Aorta (tissue), 5 donors: Measurements from ENCODE around the gene RAB18. TPM values are rescaled to one million over a fixed set of nuclear protein-coding genes. Genes with fewer than 3 reads are reported as not detected.
A peak's percentile ranks its signal among the peaks of the same experiment; 100 is the strongest.

Experiments used
- ATAC-seq: fragments of 200-7000 bp; cut with Tn5 transposase; one replicate; pipeline ENCODE4 v1.9.1; 2022; ENCODE audit warnings: moderate library complexity; ENCODE audit not compliant: low FRiP score
- DNase-seq, 2 donors: peaks; one replicate each; pipeline ENCODE4 v3.0.0-alpha.2; 2020
- H3K27ac ChIP-seq, 2 donors: one replicate each; pipeline ENCODE4 v1.5.1; 2013; ENCODE audit warnings: low read length in 2 of 2, mild to moderate bottlenecking in 2 of 2, moderate library complexity in 2 of 2, control low read depth in 1 of 2, inconsistent platforms in 1 of 2, low read depth in 1 of 2
- H3K27me3 ChIP-seq, 2 donors: one replicate each; pipeline ENCODE4 v1.6.1; 2013; ENCODE audit warnings: control low read depth in 1 of 2, low read length in 1 of 2, mild to moderate bottlenecking in 1 of 2, moderate library complexity in 1 of 2; ENCODE audit not compliant: insufficient read depth in 2 of 2, control insufficient read depth in 1 of 2
- H3K36me3 ChIP-seq, 2 donors: one replicate each; pipeline ENCODE4 v1.6.1; 2013; ENCODE audit warnings: control low read depth in 1 of 2, low read length in 1 of 2, mild to moderate bottlenecking in 1 of 2; ENCODE audit not compliant: insufficient read depth in 2 of 2, control insufficient read depth in 1 of 2
- H3K4me1 ChIP-seq, 2 donors: one replicate each; pipeline ENCODE4 v1.6.1; 2013; ENCODE audit warnings: low read length in 2 of 2, control low read depth in 1 of 2, mild to moderate bottlenecking in 1 of 2, moderate library complexity in 1 of 2; ENCODE audit not compliant: insufficient read depth in 2 of 2, control insufficient read depth in 1 of 2
- H3K4me3 ChIP-seq, 2 donors: one replicate each; pipeline ENCODE4 v1.5.1; 2013; ENCODE audit warnings: low read length in 2 of 2, control low read depth in 1 of 2, mild to moderate bottlenecking in 1 of 2
- H3K9me3 ChIP-seq: one replicate; pipeline ENCODE4 v1.6.1; 2013; ENCODE audit warnings: mild to moderate bottlenecking, low read length; ENCODE audit not compliant: control insufficient read depth
- WGBS, 2 donors: extraction: QIAGEN DNeasy Blood & Tissue Kit; methylation state at CpG; one replicate each; pipeline ENCODE4 v1.1.7; 2013; 5-methylcytosine and 5-hydroxymethylcytosine counted together
- intact Hi-C, 2 donors: fragments of 100-400 bp; cut with DNase I; formaldehyde crosslinking; loops; one replicate each; pipeline versions ENCODE4 v1.14.2 to v1.15.0; 2022
- polyA plus RNA-seq, 2 donors: library from polyadenylated mRNA; stranded (reverse); fragments of 200-250 nt; gene quantifications; one replicate each; pipeline ENCODE4 v1.2.3, GENCODE V29; 2013
- total RNA-seq, 2 donors: library from RNA; stranded (reverse); fragmentation: NEBNext Ultra II Directional; extraction: Animal tissue kit (Norgen Biotek cat#: 25700); gene quantifications; one replicate each; pipeline ENCODE4 v1.2.1, GENCODE V29; 2021
- donor health status: healthy with polysubstance abuse.
- donor health status: Bipolar disorder and iron deficiency.
- donor health status: DM: no; HTN: no; CAD: no.
- donor health status: DM: no; HTN: no; CAD: no.
- donor health status: DM: yes; HTN: yes; CAD: no.

Gene RAB18
- total and polyA plus RNA-seq, 4 donors = 39.3 to 105 (median 81.0) TPM

DNA sequence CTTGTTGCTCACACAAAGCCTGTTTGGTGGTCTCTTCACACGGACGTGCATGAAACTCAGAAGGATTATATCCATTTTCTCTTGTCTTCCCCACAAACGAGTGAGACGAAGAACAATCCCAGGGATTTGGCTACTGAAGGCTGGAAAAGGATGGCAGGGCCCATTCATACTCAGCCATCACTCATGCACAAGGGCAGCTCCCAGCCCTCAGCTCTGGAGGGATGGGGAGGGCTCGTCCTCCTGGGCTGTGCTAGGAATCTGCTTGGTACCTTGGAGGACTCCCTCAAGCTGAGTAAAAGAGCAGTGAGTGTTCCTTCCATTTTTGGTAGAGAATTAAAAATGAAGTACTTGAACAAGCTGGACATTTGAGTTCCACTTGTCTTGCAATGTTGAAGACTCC is 33.2 kb upstream of the RAB18 start:
- intact Hi-C loops = no loop called here
- H3K36me3 ChIP-seq = no peaks in the 10 kb centered on the region
- ATAC-seq (no peak), DNase-seq (no peak)
- no peaks in the 10 kb centered on the region for H3K9me3 ChIP-seq
- 48 to 53% methylated on average over 5 of the region's 5 CpGs for WGBS, 2 donors
- H3K27ac ChIP-seq = no peak overlapping the region
- no peaks in the 10 kb centered on the region for H3K27me3 ChIP-seq
- no peaks in the 10 kb centered on the region for H3K4me1 ChIP-seq
- H3K4me3 ChIP-seq = no peak overlapping the region

DNA sequence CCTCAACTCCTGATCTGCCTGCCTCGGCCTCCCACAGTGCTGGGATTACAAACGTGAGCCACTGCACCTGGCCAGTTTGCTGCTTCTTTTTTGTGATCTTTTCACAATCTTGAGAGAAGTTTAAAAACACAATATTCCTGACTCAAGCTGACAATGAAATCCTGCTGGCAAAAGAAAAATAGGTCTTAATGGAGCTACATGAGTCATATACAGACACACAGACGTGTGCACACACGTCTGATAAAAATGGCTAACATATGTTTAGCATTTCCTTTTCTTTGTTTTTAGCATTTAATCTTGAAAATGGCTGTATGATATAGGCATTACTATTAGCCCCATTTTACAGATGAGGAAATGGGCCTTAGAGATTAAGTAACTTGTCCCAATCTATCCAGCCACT is 29.4 kb upstream of the RAB18 start:
- H3K9me3 ChIP-seq = no peaks in the 10 kb centered on the region
- 48 to 52% methylated on average over 4 of the region's 4 CpGs for WGBS, 2 donors
- ATAC-seq (no peak), DNase-seq (no peak)
- no peaks in the 10 kb centered on the region for H3K36me3 ChIP-seq
- no peak overlapping the region for H3K4me3 ChIP-seq
- no peaks in the 10 kb centered on the region for H3K27me3 ChIP-seq
- H3K4me1 ChIP-seq = no peaks in the 10 kb centered on the region
- intact Hi-C loops = no loop called here
- no peak overlapping the region for H3K27ac ChIP-seq

DNA sequence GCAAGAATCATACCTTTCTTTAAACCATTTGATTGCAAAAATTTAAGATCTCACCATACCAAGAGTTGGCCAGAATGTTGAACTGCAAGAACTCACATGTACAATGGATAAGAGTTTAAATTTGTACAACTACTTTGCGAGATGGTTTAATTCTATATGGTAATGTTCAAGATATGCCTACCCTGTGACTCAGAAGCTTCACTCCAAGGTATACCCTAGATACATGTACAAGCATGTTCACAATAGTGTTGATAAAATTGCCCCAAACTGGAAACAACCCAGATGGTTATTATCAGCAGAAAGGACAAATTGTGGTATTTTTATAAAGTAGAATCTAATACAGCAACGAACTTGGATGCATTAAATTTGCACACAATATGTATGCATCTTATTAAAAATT is 25.1 kb upstream of the RAB18 start:
- DNase-seq (no peak), ATAC-seq (no peak)
- Histone ChIP-seq H3K4me1 (no peaks in the 10 kb centered on the region), H3K9me3 (no peaks in the 10 kb centered on the region), H3K27me3 (no peaks in the 10 kb centered on the region), H3K36me3 (no peaks in the 10 kb centered on the region), H3K27ac (no peak overlapping the region), H3K4me3 (no peak overlapping the region)
- intact Hi-C loops = no loop called here
- WGBS, 2 donors = 62 to 83% methylated on average over 2 of the region's 2 CpGs

DNA sequence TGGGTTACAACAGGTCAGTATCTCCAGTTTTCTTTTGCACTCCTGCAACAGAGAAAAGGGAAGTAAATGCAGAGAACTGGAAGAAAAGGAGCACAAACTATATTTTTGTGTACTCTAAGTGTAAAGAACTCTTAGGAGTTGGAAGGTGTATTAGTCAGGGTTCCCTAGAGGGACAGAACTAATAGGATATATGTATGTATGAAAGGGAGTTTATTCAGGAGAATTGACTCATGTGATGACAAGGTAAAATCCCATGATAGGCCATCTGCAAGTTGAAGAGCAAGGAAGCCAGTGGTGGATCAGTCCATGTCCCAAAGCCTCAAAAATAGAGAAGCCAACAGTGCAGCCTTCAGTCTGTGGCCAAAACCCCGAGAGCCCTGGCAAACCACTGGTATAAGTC is 22.6 kb upstream of the RAB18 start:
- ATAC-seq (no peak), DNase-seq (no peak)
- Histone ChIP-seq H3K27ac (no peak overlapping the region), H3K4me3 (no peak overlapping the region), H3K4me1 (no peaks in the 10 kb centered on the region), H3K27me3 (no peaks in the 10 kb centered on the region), H3K36me3 (no peaks in the 10 kb centered on the region), H3K9me3 (no peaks in the 10 kb centered on the region)
- intact Hi-C loops = no loop called here
- WGBS, 2 donors = 83 to 100% methylated on average over 1 of the region's 1 CpG

DNA sequence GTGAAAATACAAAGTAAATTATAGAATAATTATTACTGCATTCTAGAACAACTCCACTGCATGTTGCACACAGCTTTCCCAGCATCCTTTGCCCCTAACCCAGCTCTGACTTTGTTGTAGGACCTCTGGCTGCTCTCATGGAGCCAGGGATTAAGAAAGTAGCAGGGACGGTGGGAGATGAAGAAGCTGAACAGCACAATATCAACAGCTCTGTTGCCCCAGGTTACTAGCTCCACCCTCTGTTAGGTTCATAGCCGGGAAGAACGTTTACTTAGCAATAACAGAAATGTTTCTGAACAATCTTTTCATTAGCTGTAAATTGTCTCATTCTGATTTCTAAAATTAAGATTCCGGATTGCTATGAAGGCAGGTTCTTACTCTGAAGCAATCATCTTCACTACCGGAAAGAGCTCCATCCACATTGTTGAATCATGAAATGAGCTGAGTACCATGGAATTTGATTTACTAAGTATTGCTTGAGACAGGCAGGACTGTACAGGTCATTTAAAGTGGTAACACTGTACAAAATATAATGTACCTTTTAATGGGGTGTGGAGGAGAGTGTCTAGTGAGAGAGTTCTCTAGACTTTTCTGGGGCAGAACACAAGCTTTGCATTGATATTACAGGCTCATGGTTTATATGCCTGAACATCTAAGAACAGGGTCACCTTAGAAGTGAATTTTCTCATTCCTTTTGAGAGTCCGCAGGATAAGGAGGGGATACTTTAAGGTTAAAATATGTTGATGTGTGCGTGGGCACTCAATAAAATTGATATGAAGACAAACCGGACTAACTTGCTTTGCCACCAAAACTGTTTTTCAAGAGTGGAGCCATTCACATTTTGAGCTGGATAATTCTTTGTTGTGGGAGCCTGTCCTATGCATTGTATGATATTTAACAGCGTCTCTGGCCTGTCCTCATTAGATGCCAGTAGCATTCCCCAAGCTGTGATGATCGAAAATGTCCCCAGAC is 20.8 kb upstream of the RAB18 start:
- 44 to 49% methylated on average over 10 of the region's 10 CpGs for WGBS, 2 donors

DNA sequence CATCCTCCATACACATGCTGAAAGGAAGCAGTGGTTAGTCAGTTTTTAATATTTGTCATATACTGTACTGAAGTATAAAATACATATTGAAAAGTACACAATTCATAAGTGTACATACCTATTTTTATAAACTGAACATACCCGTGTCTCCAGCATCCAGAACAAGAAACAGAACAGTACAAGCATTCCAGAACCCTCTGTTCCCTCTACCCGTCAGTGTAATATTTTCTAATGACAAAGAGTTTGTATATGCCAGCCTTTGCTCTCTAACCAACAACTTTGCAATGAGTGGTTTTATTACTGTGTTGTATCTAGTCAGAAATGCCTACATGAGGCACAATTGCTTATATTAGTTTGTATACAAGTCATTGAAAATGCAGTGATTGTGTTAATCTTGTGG is 18.7 kb upstream of the RAB18 start:
- H3K27me3 ChIP-seq = no peaks in the 10 kb centered on the region
- H3K36me3 ChIP-seq = no peaks in the 10 kb centered on the region
- no peaks in the 10 kb centered on the region for H3K4me1 ChIP-seq
- H3K9me3 ChIP-seq = no peaks in the 10 kb centered on the region
- no peak overlapping the region for H3K4me3 ChIP-seq
- 24 to 35% methylated on average over 2 of the region's 2 CpGs for WGBS, 2 donors
- no peak overlapping the region for H3K27ac ChIP-seq
- ATAC-seq = no peak
- intact Hi-C loops = no loop called here
- DNase-seq = no peak

More for the DNA sequence above, 20.8 kb upstream of the RAB18 start:
- Histone ChIP-seq H3K4me1 (no peaks in the 10 kb centered on the region), H3K9me3 (no peaks in the 10 kb centered on the region), H3K4me3 (peak overlapping the region in 1 of 2 donors; percentile 14), H3K27ac (no peak overlapping the region), H3K27me3 (no peaks in the 10 kb centered on the region), H3K36me3 (no peaks in the 10 kb centered on the region)
- intact Hi-C loops = no loop called here
- DNase-seq = no peak
- ATAC-seq = no peak

DNA sequence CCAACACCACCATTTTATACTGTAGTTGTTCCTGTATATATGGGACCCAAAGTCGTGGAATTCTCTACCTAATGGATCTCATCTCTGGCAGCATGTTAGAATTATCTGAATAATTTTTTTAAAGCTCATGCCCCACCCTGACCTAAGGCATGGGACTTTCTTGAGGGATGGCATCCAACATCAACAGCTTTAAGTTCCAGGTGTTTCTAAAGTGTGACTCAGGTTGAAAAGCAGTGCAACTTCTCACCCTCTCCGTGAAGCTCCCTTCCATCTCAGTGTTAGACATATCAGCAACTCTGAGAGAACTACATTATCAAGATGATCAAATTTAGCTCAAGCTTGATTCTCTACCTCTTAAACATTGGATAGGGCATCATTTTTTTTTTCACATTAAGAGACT is 18.1 kb upstream of the RAB18 start:
- no peaks in the 10 kb centered on the region for H3K36me3 ChIP-seq
- no peaks in the 10 kb centered on the region for H3K4me1 ChIP-seq
- ATAC-seq (no peak), DNase-seq (no peak)
- H3K27ac ChIP-seq = no peak overlapping the region
- intact Hi-C loops = no loop called here
- 51 to 79% methylated on average over 2 of the region's 2 CpGs for whole genome bisulfite sequencing, 2 donors
- peaks cover 0 to 1% of the 10 kb centered on the region in 2 donors for H3K27me3 ChIP-seq
- peaks cover 3% of the 10 kb centered on the region for H3K9me3 ChIP-seq
- H3K4me3 ChIP-seq = no peak overlapping the region

DNA sequence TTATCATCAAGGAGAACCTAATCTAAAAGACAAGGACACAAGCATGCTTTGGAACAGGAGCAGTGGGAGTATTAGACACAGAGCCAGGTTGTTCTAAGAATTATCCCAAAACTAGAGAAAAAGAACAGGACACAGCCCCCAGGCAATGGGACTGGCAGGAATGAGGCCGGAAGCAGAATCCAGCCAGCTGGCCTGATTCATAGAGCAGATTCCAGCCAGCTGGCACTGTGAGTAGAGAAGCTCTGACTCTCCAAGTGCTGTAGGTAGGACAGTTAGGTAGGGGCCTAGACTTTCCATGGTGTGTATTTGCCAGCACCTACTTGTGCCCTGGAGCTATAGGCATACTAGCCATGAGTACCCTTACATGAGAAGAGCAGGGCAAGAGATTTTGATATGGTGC is 13.3 kb upstream of the RAB18 start:
- Histone ChIP-seq H3K27ac (no peak overlapping the region), H3K36me3 (no peaks in the 10 kb centered on the region), H3K9me3 (peaks cover 7% of the 10 kb centered on the region), H3K4me3 (no peak overlapping the region), H3K4me1 (no peaks in the 10 kb centered on the region), H3K27me3 (peaks cover 0 to 1% of the 10 kb centered on the region in 2 donors)
- no peak for ATAC-seq
- DNase-seq = no peak
- 73 to 83% methylated on average over 1 of the region's 1 CpG for WGBS, 2 donors
- intact Hi-C loops = no loop called here
